Stimulated activated CD8-positive, alpha-beta memory T cell treated with anti-CD3 and anti-CD28 coated beads, Interleukin-4, amount 100 ng/mL, for 1 hour (primary cell): ENCODE results near the gene ZFYVE19.

Source experiments
- DNase-seq, 2 donors: peaks; one replicate each; pipeline ENCODE4 v3.0.0-alpha.2; 2020; ENCODE audit warnings: low read depth in 2 of 2, low spot score in 1 of 2

The ZFYVE19 gene

GRCh38 chr15:40775740-40776536 is 31.0 kb upstream of the ZFYVE19 start:
- no peak for DNase-seq

GRCh38 chr15:40776537-40777141 is 30.2 kb upstream of the ZFYVE19 start:
- peak in 1 of 2 donors; percentile 39 for DNase-seq

GRCh38 chr15:40782609-40783227 is 24.2 kb upstream of the ZFYVE19 start:
- peak in 1 of 2 donors; percentile 66 for DNase-seq

- DNase-seq = no peak
Observed at GRCh38 chr15:40785164-40785563, 21.7 kb upstream of the ZFYVE19 start.

- DNase-seq = no peak
Observed at GRCh38 chr15:40785814-40786213, 21.1 kb upstream of the ZFYVE19 start.

- no peak for DNase-seq
Observed at GRCh38 chr15:40787344-40787841, 19.5 kb upstream of the ZFYVE19 start.

- DNase-seq = no peak
Observed at GRCh38 chr15:40787991-40788390, 18.9 kb upstream of the ZFYVE19 start.

GRCh38 chr15:40789119-40789518 is 17.8 kb upstream of the ZFYVE19 start:
- DNase-seq = no peak

GRCh38 chr15:40789999-40790398 is 16.9 kb upstream of the ZFYVE19 start:
- no peak for DNase-seq

- no peak for DNase-seq
Observed at GRCh38 chr15:40790718-40791117, 16.2 kb upstream of the ZFYVE19 start.

GRCh38 chr15:40792394-40792793 is 14.5 kb upstream of the ZFYVE19 start:
- no peak for DNase-seq

- no peak for DNase-seq
Observed at GRCh38 chr15:40793216-40793989, 13.5 kb upstream of the ZFYVE19 start.

- DNase-seq = no peak
Observed at GRCh38 chr15:40796041-40796440, 10.8 kb upstream of the ZFYVE19 start.

- DNase-seq = no peak
Observed at GRCh38 chr15:40796512-40796911, 10.4 kb upstream of the ZFYVE19 start.

- DNase-seq = no peak
Observed at GRCh38 chr15:40799523-40799922, 7.4 kb upstream of the ZFYVE19 start.

- no peak for DNase-seq
Observed at GRCh38 chr15:40803076-40803475, 3.8 kb upstream of the ZFYVE19 start.

- DNase-seq = no peak
Observed at GRCh38 chr15:40803688-40804087, 3.2 kb upstream of the ZFYVE19 start.

- DNase-seq = no peak
Observed at GRCh38 chr15:40806672-40807027, 239 bp upstream of the ZFYVE19 start.

- no peak for DNase-seq
Observed at GRCh38 chr15:40807888-40808461, 1.1 kb downstream of the ZFYVE19 start.

GRCh38 chr15:40808861-40809450 is 2.1 kb downstream of the ZFYVE19 start:
- no peak for DNase-seq
